Measurements from ENCODE around the gene RNF130. TPM values are rescaled to one million over a fixed set of nuclear protein-coding genes. Genes with fewer than 3 reads are reported as not detected.
"Not testable (repeated sequence)": the region's sequence is repeated elsewhere in the genome, so short reads cannot be mapped to it uniquely, and the experiment has no call there.

RNF130 gene
- polyA plus RNA-seq, 4 donors = 70.2 to 96.0 (median 82.6) TPM

- DNase-seq (ENCODE audit: low read depth in 4 of 4, low spot score in 3 of 4) = no peak
Measured at GRCh38 chr5:180104168-180104530, 32.6 kb upstream of the RNF130 start.

- no peak for DNase-seq (ENCODE audit: low read depth in 4 of 4, low spot score in 3 of 4)
Measured at GRCh38 chr5:180103487-180104167, 32.1 kb upstream of the RNF130 start.

- no peak for DNase-seq (ENCODE audit: low read depth in 4 of 4, low spot score in 3 of 4)
Measured at GRCh38 chr5:180102636-180103035, 31.1 kb upstream of the RNF130 start.

- no peak for DNase-seq (ENCODE audit: low read depth in 4 of 4, low spot score in 3 of 4)
Measured at GRCh38 chr5:180101451-180102105, 30.0 kb upstream of the RNF130 start.

- no peak for DNase-seq (ENCODE audit: low read depth in 4 of 4, low spot score in 3 of 4)
Measured at GRCh38 chr5:180100621-180101450, 29.3 kb upstream of the RNF130 start.

GRCh38 chr5:180099733-180100611 is 28.4 kb upstream of the RNF130 start:
- no peak for DNase-seq (ENCODE audit: low read depth in 4 of 4, low spot score in 3 of 4)

GRCh38 chr5:180098991-180099732 is 27.6 kb upstream of the RNF130 start:
- DNase-seq (ENCODE audit: low read depth in 4 of 4, low spot score in 3 of 4) = no peak

- DNase-seq (ENCODE audit: low read depth in 4 of 4, low spot score in 3 of 4) = no peak
Measured at GRCh38 chr5:180098526-180098925, 27.0 kb upstream of the RNF130 start.

- DNase-seq (ENCODE audit: low read depth in 4 of 4, low spot score in 3 of 4) = no peak
Measured at GRCh38 chr5:180097926-180098325, 26.4 kb upstream of the RNF130 start.

GRCh38 chr5:180097163-180097894 is 25.8 kb upstream of the RNF130 start:
- DNase-seq (ENCODE audit: low read depth in 4 of 4, low spot score in 3 of 4) = no peak

GRCh38 chr5:180096616-180097015 is 25.1 kb upstream of the RNF130 start:
- no peak for DNase-seq (ENCODE audit: low read depth in 4 of 4, low spot score in 3 of 4)

GRCh38 chr5:180095545-180095944 is 24.0 kb upstream of the RNF130 start:
- DNase-seq (ENCODE audit: low read depth in 4 of 4, low spot score in 3 of 4) = no peak

- no peak for DNase-seq (ENCODE audit: low read depth in 4 of 4, low spot score in 3 of 4)
Measured at GRCh38 chr5:180093651-180094382, 22.3 kb upstream of the RNF130 start.

GRCh38 chr5:180093241-180093640 is 21.7 kb upstream of the RNF130 start:
- DNase-seq (ENCODE audit: low read depth in 4 of 4, low spot score in 3 of 4) = no peak

- peak in 2 of 4 donors; percentile 16 to 30 for DNase-seq (ENCODE audit: low read depth in 4 of 4, low spot score in 3 of 4)
Measured at GRCh38 chr5:180090769-180091546, 19.4 kb upstream of the RNF130 start.

GRCh38 chr5:180090098-180090768 is 18.7 kb upstream of the RNF130 start:
- peak in 3 of 4 donors; percentile 62 to 66 (median 63) for DNase-seq (ENCODE audit: low read depth in 4 of 4, low spot score in 3 of 4)

GRCh38 chr5:180089628-180090027 is 18.1 kb upstream of the RNF130 start:
- DNase-seq (ENCODE audit: low read depth in 4 of 4, low spot score in 3 of 4) = not testable (repeated sequence)
